SK-N-SH (cell line): ENCODE results near the gene SEMA3D. TPM values are rescaled to one million over a fixed set of nuclear protein-coding genes. Genes with fewer than 3 reads are reported as not detected.

Experiments
- CTCF ChIA-PET: fragments of 300-600, 350-600 bp; formaldehyde crosslinking; extraction: SDS; loops from one replicate; lab custom pipeline; 2021; lab: Yijun Ruan, JAX
- POLR2A ChIA-PET: fragments of 350-600 bp; sonication (Branson Sonifier 250); formaldehyde crosslinking; extraction: SDS; loops from one replicate; lab custom pipeline; 2020; ENCODE audit warnings: antibody characterized with exemption, inconsistent platforms; lab: Yijun Ruan, JAX
- DNase-seq: peaks from one replicate; pipeline ENCODE4 v3.0.0; 2012
- H2AFZ ChIP-seq: fragments of 200-600 bp; sonication (generic); 2 replicates; pipeline ENCODE4 v1.8.1; 2016; ENCODE audit warnings: antibody characterized with exemption, mild to moderate bottlenecking, low read depth
- H3F3A ChIP-seq: fragments of 200-600 bp; sonication (generic); replicated peaks from 2 replicates; pipeline ENCODE3; 2016; ENCODE audit warnings: antibody characterized with exemption, mild to moderate bottlenecking; ENCODE audit not compliant: insufficient read depth
- H3K27ac ChIP-seq, 2 experiments: fragments of 200-500 bp in 1 of 2; fragments of 200-600 bp in 1 of 2; sonication (Bioruptor generic) in 1 of 2; sonication (generic), shearing (Covaris generic) in 1 of 2; 2 replicates each; pipeline versions ENCODE4 v1.5.1 to v1.6.1; 2014 to 2016; ENCODE audit warnings: low read depth in 2 of 2, inconsistent platforms in 1 of 2, low read length in 1 of 2, mild to moderate bottlenecking in 1 of 2, mixed read lengths in 1 of 2
- H3K27me3 ChIP-seq: fragments of 200-600 bp; sonication (generic), shearing (Covaris generic); 2 replicates; pipeline ENCODE4 v1.6.1; 2016; ENCODE audit warnings: mixed run types; ENCODE audit not compliant: insufficient read depth
- H3K36me3 ChIP-seq, 2 experiments: fragments of 200-500 bp in 1 of 2; fragments of 200-600 bp in 1 of 2; sonication (Bioruptor generic) in 1 of 2; sonication (generic) in 1 of 2; replicated peaks in 1 of 2; 2 replicates each; pipeline versions ENCODE3 to v1.5.1; 2014 to 2016; ENCODE audit warnings: low read length in 1 of 2, mild to moderate bottlenecking in 1 of 2; ENCODE audit not compliant: insufficient read depth in 2 of 2, control insufficient read depth in 1 of 2
- H3K4me1 ChIP-seq, 2 experiments: fragments of 200-500 bp in 1 of 2; fragments of 200-600 bp in 1 of 2; sonication (Bioruptor generic) in 1 of 2; sonication (generic), shearing (Covaris generic) in 1 of 2; 2 replicates each; pipeline versions ENCODE4 v1.5.1 to v1.6.1; 2014 to 2016; ENCODE audit warnings: low read depth in 1 of 2, low read length in 1 of 2, mixed run types in 1 of 2; ENCODE audit not compliant: insufficient read depth in 2 of 2, control insufficient read depth in 1 of 2
- H3K4me2 ChIP-seq: fragments of 200-600 bp; sonication (generic), shearing (Covaris generic); 2 replicates; pipeline ENCODE4 v1.6.1; 2017; ENCODE audit warnings: mixed run types
- H3K4me3 ChIP-seq, 2 experiments: fragments of 200-500 bp in 1 of 2; fragments of 200-600 bp in 1 of 2; sonication (Bioruptor generic) in 1 of 2; sonication (generic), shearing (Covaris generic) in 1 of 2; 2 replicates each; pipeline versions ENCODE4 v1.5.1 to v1.8.1; 2014 to 2016; ENCODE audit warnings: low read depth in 2 of 2, inconsistent platforms in 1 of 2, low read length in 1 of 2, mild to moderate bottlenecking in 1 of 2, mixed read lengths in 1 of 2, moderate library complexity in 1 of 2
- H3K79me2 ChIP-seq: fragments of 200-600 bp; sonication (generic); 2 replicates; pipeline ENCODE4 v1.8.1; 2017; ENCODE audit warnings: mild to moderate bottlenecking; ENCODE audit not compliant: insufficient read depth
- H3K9ac ChIP-seq: fragments of 200-600 bp; sonication (generic); 2 replicates; pipeline ENCODE4 v1.6.1; 2017; ENCODE audit warnings: mixed run types
- H3K9me2 ChIP-seq: fragments of 200-600 bp; sonication (generic); 2 replicates; pipeline ENCODE4 v1.6.1; 2017; ENCODE audit warnings: mixed run types
- H3K9me3 ChIP-seq: fragments of 200-600 bp; sonication (generic); 2 replicates; pipeline ENCODE4 v1.6.1; 2017; ENCODE audit warnings: mixed run types, mild to moderate bottlenecking, moderate library complexity
- H4K20me1 ChIP-seq: fragments of 200-600 bp; sonication (generic); 2 replicates; pipeline ENCODE4 v1.6.1; 2017; ENCODE audit warnings: mild to moderate bottlenecking, mixed run types; ENCODE audit not compliant: insufficient read depth
- FOSL2 ChIP-seq: IDR thresholded peaks from 2 replicates; pipeline ENCODE4 v1.4.0; 2012; ENCODE audit warnings: low read depth, mild to moderate bottlenecking, moderate library complexity, borderline replicate concordance
- FOXJ3 ChIP-seq: sonication (generic); formaldehyde crosslinking; IDR thresholded peaks from 2 replicates; pipeline ENCODE4 v1.5.1; 2020; ENCODE audit warnings: mild to moderate bottlenecking, missing genetic modification reagents
- GABPA ChIP-seq: IDR thresholded peaks from 2 replicates; pipeline ENCODE4 v1.4.0; 2012; ENCODE audit warnings: low read depth, mild to moderate bottlenecking
- RCOR1 ChIP-seq: fragments of 150-350 bp; IDR thresholded peaks from 2 replicates; pipeline ENCODE4 v1.6.1; 2017; ENCODE audit warnings: antibody characterized with exemption, low read length
- RXRA ChIP-seq: IDR thresholded peaks from 2 replicates; pipeline ENCODE4 v1.4.0; 2012; ENCODE audit warnings: low read depth, mild to moderate bottlenecking, borderline replicate concordance
- SIN3A ChIP-seq: IDR thresholded peaks from 2 replicates; pipeline ENCODE4 v1.6.1; 2012; ENCODE audit warnings: low read depth, mild to moderate bottlenecking, low read length, moderate library complexity, borderline replicate concordance
- SMC3 ChIP-seq: IDR thresholded peaks from 2 replicates; pipeline ENCODE4 v1.6.1; 2012; ENCODE audit warnings: low read depth, low read length, improper control_type of control experiment
- TAF1 ChIP-seq: IDR thresholded peaks from 2 replicates; pipeline ENCODE4 v1.6.1; 2012; ENCODE audit warnings: low read depth, mild to moderate bottlenecking, low read length, moderate library complexity, borderline replicate concordance
- TCF12 ChIP-seq: IDR thresholded peaks from 2 replicates; pipeline ENCODE4 v1.4.0; 2012
- WGBS: methylation state at CpG from one replicate; pipeline ENCODE4 v1.1.6; 2017; ENCODE audit warnings: low lambda C conversion rate; 5-methylcytosine and 5-hydroxymethylcytosine counted together
- polyA plus RNA-seq, 3 experiments: library from polyadenylated mRNA; depleted of rRNA; stranded (reverse); fragments of >200 nt; gene quantifications; 2 replicates each; pipeline ENCODE4 v1.2.3, GENCODE V29; 2012

Gene SEMA3D
- polyA plus RNA-seq, 1 of the 3 experiments (the other 2 are of a cell fraction): 30.1 TPM

- Histone ChIP-seq H3K9me3 (no peaks in the 10 kb centered on the region), H4K20me1 (no peaks in the 10 kb centered on the region), H3K4me2 (no peak overlapping the region), H2AFZ (no peak overlapping the region)
- TF ChIP-seq SIN3A (no peak), SMC3 (no peak), TCF12 (peak; percentile 53; the same call in 1 of the 2 replicates), FOXJ3 (no peak), TAF1 (no peak), RXRA (no peak), GABPA (no peak), FOSL2 (no peak)
- TF ChIP-seq, all 33 proteins: peak for 1
- no peak for DNase-seq
- WGBS: 37% methylated on average over 2 of the region's 2 CpGs
- Histone ChIP-seq H3K9ac (no peak overlapping the region), H3K27me3 (no peaks in the 10 kb centered on the region), H3K27ac (peak overlapping the region in 1 of 2 experiments; percentile 60; a peak in 1 of 4 replicates), H3K36me3 (no peaks in the 10 kb centered on the region), H3K9me2 (no peaks in the 10 kb centered on the region), H3K4me3 (no peak overlapping the region), H3K79me2 (no peaks in the 10 kb centered on the region), H3F3A (no peaks in the 10 kb centered on the region), H3K4me1 (peaks cover 0 to 5% of the 10 kb centered on the region in 2 experiments; a peak in 1 of 4 replicates)
- ChIA-PET POLR2A (no interaction called here), CTCF (no interaction called here)
Observed at GRCh38 chr7:84948634-84949033, 238.2 kb downstream of the SEMA3D start.

GRCh38 chr7:84946549-84946948 is 240.3 kb downstream of the SEMA3D start:
- CTCF ChIA-PET: interaction anchor here (1.0 to 2.1 kb wide), 2 partner anchors 10 to 74 kb away, joined by 3 to 4 read pairs; no protein-coding TSS in a partner anchor

More at GRCh38 chr7:84946549-84946948, 240.3 kb downstream of the SEMA3D start:
- Histone ChIP-seq H3F3A (no peaks in the 10 kb centered on the region), H4K20me1 (no peaks in the 10 kb centered on the region), H3K27ac (no peak overlapping the region), H3K79me2 (no peaks in the 10 kb centered on the region), H3K9me2 (no peaks in the 10 kb centered on the region), H3K36me3 (no peaks in the 10 kb centered on the region), H2AFZ (no peak overlapping the region), H3K27me3 (no peaks in the 10 kb centered on the region), H3K4me3 (no peak overlapping the region), H3K4me2 (no peak overlapping the region), H3K9ac (no peak overlapping the region), H3K4me1 (peaks cover 0 to 5% of the 10 kb centered on the region in 2 experiments; a peak in 1 of 4 replicates), H3K9me3 (no peaks in the 10 kb centered on the region)
- DNase-seq: no peak
- 82% methylated on average over 1 of the region's 1 CpG for WGBS
- POLR2A ChIA-PET: no interaction called here
- TF ChIP-seq RCOR1 (no peak), TCF12 (no peak)
